B cell (primary cell): ENCODE results near the gene CFAP53. TPM values are rescaled to one million over a fixed set of nuclear protein-coding genes. Genes with fewer than 3 reads are reported as not detected.
A peak's percentile ranks its signal among the peaks of the same experiment; 100 is the strongest.

Source experiments
- ATAC-seq: fragments of 200-7000 bp; cut with Tn5 transposase; one replicate; pipeline ENCODE4 v1.10.0; 2021; ENCODE audit warnings: low read depth, mild to moderate bottlenecking, moderate number of reproducible peaks, moderate library complexity
- CTCF ChIA-PET: fragments of 350-600 bp; sonication (Branson Sonifier 250); formaldehyde crosslinking; loops from one replicate; lab custom pipeline; 2021; ENCODE audit warnings: antibody characterized with exemption, inconsistent platforms; lab: Charles Lee
- POLR2A ChIA-PET: fragments of 350-600 bp; sonication (Branson Sonifier 250); formaldehyde crosslinking; loops from one replicate; lab custom pipeline; 2021; ENCODE audit warnings: antibody characterized with exemption; lab: Charles Lee
- DNase-seq: peaks from one replicate; pipeline ENCODE4 v3.0.0; 2013
- H2AFZ ChIP-seq: 2 replicates; pipeline ENCODE4 v1.6.1; 2012; ENCODE audit warnings: mild to moderate bottlenecking, low read depth, low read length; ENCODE audit not compliant: insufficient read depth, poor library complexity, severe bottlenecking
- H3K27ac ChIP-seq, 2 donors: 1 replicate in 1 of 2; 2 replicates in 1 of 2; pipeline ENCODE4 v1.5.1; 2012 to 2013; ENCODE audit warnings: low read length in 2 of 2, mild to moderate bottlenecking in 2 of 2, moderate library complexity in 1 of 2
- H3K27me3 ChIP-seq, 4 experiments: fragments of 200-600 bp in 1 of 4; sonication (generic) in 1 of 4; replicated peaks in 1 of 4; 1 replicate in 2 of 4; 2 replicates in 2 of 4; pipeline versions ENCODE4 v1.6.1 to v1.7.0; 2013 to 2016; ENCODE audit warnings: low read length in 3 of 4, mild to moderate bottlenecking in 2 of 4, mixed read lengths in 1 of 4, moderate library complexity in 1 of 4; ENCODE audit not compliant: insufficient read depth in 4 of 4, control insufficient read depth in 3 of 4; ENCODE audit errors: control extremely low read depth in 1 of 4
- H3K36me3 ChIP-seq, 2 experiments: replicated peaks in 1 of 2; 1 replicate in 1 of 2; 2 replicates in 1 of 2; pipeline versions ENCODE4 v1.6.1 to v1.7.1; 2013; ENCODE audit warnings: low read length in 1 of 2; ENCODE audit not compliant: insufficient read depth in 2 of 2, control insufficient read depth in 1 of 2; ENCODE audit errors: control extremely low read depth in 1 of 2, extremely low read depth in 1 of 2
- H3K4me1 ChIP-seq, 2 donors: fragments of 200-600 bp in 1 of 2; sonication (generic) in 1 of 2; 1 replicate in 1 of 2; 2 replicates in 1 of 2; pipeline versions ENCODE4 v1.5.1 to v1.6.1; 2013 to 2017; ENCODE audit warnings: low read length in 2 of 2; ENCODE audit not compliant: control insufficient read depth in 2 of 2, insufficient read depth in 2 of 2
- H3K4me2 ChIP-seq: replicated peaks from 2 replicates; pipeline ENCODE3; 2012; ENCODE audit warnings: mild to moderate bottlenecking, low read depth, low read length; ENCODE audit not compliant: poor library complexity, severe bottlenecking
- H3K4me3 ChIP-seq, 5 experiments: fragments of 200-600 bp in 1 of 5; sonication (generic) in 1 of 5; 1 replicate in 3 of 5; 2 replicates in 2 of 5; pipeline versions ENCODE4 v1.5.1 to v1.7.0; 2011 to 2016; ENCODE audit warnings: low read length in 4 of 5, mild to moderate bottlenecking in 4 of 5, low read depth in 2 of 5, control low read depth in 1 of 5, moderate library complexity in 1 of 5; ENCODE audit not compliant: insufficient read depth in 1 of 5; ENCODE audit errors: control extremely low read depth in 1 of 5, extremely low read depth in 1 of 5
- H3K79me2 ChIP-seq: fragments of 200-600 bp; sonication (generic); one replicate; pipeline ENCODE4 v1.6.0; 2016; ENCODE audit warnings: low read length; ENCODE audit not compliant: control insufficient read depth, insufficient read depth
- H3K9ac ChIP-seq: fragments of 200-600 bp; sonication (generic); 2 replicates; pipeline ENCODE4 v1.6.1; 2017; ENCODE audit warnings: mild to moderate bottlenecking, low read length, moderate library complexity
- H3K9me3 ChIP-seq, 3 donors: one replicate each; pipeline versions ENCODE4 v1.6.1 to v1.7.1; 2013; ENCODE audit warnings: low read length in 2 of 3; ENCODE audit not compliant: control insufficient read depth in 2 of 3, insufficient read depth in 1 of 3; ENCODE audit errors: control extremely low read depth in 1 of 3
- H4K20me1 ChIP-seq: 2 replicates; pipeline ENCODE4 v1.6.0; 2012; ENCODE audit warnings: mild to moderate bottlenecking, low read length; ENCODE audit not compliant: insufficient read depth, control insufficient read depth, poor library complexity, severe bottlenecking
- H3K27ac Mint-ChIP-seq: one replicate; pipeline ENCODE4 v1.8.0; 2021; ENCODE audit warnings: mixed read lengths
- H3K27me3 Mint-ChIP-seq: one replicate; pipeline ENCODE4 v1.8.0; 2021; ENCODE audit warnings: mixed read lengths
- H3K4me1 Mint-ChIP-seq: one replicate; pipeline ENCODE4 v1.8.0; 2021; ENCODE audit warnings: mixed read lengths
- H3K4me3 Mint-ChIP-seq: one replicate; pipeline ENCODE4 v1.8.0; 2021; ENCODE audit warnings: mixed read lengths
- H3K9me3 Mint-ChIP-seq: one replicate; pipeline ENCODE4 v1.8.0; 2022; ENCODE audit warnings: mixed read lengths; ENCODE audit not compliant: insufficient read depth
- EZH2 ChIP-seq: IDR thresholded peaks from 2 replicates; pipeline ENCODE4 v1.6.1; 2012; ENCODE audit warnings: borderline replicate concordance, low read depth, mild to moderate bottlenecking, moderate library complexity, low read length; ENCODE audit not compliant: insufficient read depth, poor library complexity, severe bottlenecking
- WGBS: methylation state at CpG from one replicate; pipeline ENCODE4 v1.1.5; 2013; ENCODE audit warnings: missing lambda C conversion rate; ENCODE audit not compliant: insufficient coverage; 5-methylcytosine and 5-hydroxymethylcytosine counted together
- intact Hi-C: fragments of 100-400 bp; cut with micrococcal nuclease; formaldehyde crosslinking; loops from one replicate; pipeline ENCODE4 v1.10.0; 2022
- polyA plus RNA-seq: library from polyadenylated mRNA; depleted of rRNA; stranded (reverse); fragments of >200 nt; gene quantifications from 2 replicates; pipeline ENCODE4 v1.2.3, GENCODE V29; 2012
- total RNA-seq, 2 donors: library from RNA; stranded (reverse); fragments of 120-200 nt in 1 of 2; gene quantifications; 1 replicate in 1 of 2; 2 replicates in 1 of 2; pipeline versions ENCODE4 v1.2.3 to v1.2.4, GENCODE V29; 2013 to 2022
- TF ChIP-seq, protein P1 (sequence below): fragments of 200-600 bp; IDR thresholded peaks from one replicate; pipeline ENCODE4 v1.8.0; 2022; ENCODE audit warnings: antibody characterized with exemption, mild to moderate bottlenecking

CFAP53 gene
- total and polyA plus RNA-seq, 2 donors (not counting 1 experiment from before 2014, with no cell fraction given), result 0.04 to 0.79 TPM

DNA sequence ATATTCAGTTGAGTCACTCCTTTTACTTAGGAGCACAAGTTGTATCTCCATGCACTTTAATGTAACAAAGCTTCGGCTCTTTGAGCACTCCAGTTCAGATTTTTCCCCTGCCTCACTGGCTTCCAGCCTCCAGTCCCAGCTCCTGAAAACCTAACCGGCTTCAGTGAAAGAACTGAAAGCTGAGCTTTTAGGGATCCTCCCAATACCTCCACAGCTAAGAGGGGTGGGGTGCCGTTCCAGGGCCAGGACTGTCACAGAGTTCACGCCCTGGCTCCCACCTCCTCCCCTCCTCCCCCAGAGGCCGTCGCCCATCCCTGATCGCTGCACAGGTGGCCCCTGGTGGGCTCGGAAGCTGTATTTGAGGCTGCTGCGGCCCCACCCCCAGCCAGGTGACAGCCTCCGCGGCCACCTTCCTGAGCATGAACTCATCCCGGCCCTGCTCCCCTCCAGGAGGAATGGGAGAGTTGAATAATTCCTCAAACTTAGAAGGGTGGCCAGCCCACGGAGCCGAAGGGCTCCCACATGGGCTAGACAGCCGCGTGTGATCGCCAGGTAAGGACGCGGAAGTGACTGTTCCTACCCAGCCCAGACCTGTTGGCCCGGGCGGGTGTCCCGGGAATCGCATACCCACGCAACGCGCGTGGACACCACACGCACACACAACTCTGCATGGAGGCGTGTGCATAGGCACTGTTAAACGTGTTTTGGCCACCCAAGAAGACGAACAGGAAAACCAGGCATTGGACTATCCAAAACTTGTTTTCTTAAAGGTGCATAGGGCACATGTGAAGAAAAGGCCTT, 73.1 kb downstream of the CFAP53 start:
- H3K36me3 ChIP-seq, result no peaks in the 10 kb centered on the region
- H3K4me2 ChIP-seq, result peak overlapping the region; percentile 93
- peak overlapping the region; percentile 77 for H2AFZ ChIP-seq
- peak overlapping the region in 3 of 5 experiments; percentile 48 to 60 (median 53) for H3K4me3 ChIP-seq
- POLR2A ChIA-PET, result no interaction called here
- intact Hi-C loops, result no loop called here
- no peak for ATAC-seq
- H4K20me1 ChIP-seq, result no peaks in the 10 kb centered on the region
- peaks cover 37 to 42% of the 10 kb centered on the region in 2 donors for H3K4me1 ChIP-seq
- H3K9ac ChIP-seq, result peak overlapping the region; percentile 64
- Mint-ChIP-seq H3K4me1 (peaks cover 18% of the 10 kb centered on the region), H3K27ac (no peak overlapping the region), H3K9me3 (no peaks in the 10 kb centered on the region), H3K4me3 (peak overlapping the region; percentile 65), H3K27me3 (peaks cover 57% of the 10 kb centered on the region)
- no peak overlapping the region for H3K27ac ChIP-seq
- CTCF ChIA-PET, result no interaction called here
- no peaks in the 10 kb centered on the region for H3K9me3 ChIP-seq
- no peak for TF ChIP-seq EZH2
- TF ChIP-seq, protein P1, sequence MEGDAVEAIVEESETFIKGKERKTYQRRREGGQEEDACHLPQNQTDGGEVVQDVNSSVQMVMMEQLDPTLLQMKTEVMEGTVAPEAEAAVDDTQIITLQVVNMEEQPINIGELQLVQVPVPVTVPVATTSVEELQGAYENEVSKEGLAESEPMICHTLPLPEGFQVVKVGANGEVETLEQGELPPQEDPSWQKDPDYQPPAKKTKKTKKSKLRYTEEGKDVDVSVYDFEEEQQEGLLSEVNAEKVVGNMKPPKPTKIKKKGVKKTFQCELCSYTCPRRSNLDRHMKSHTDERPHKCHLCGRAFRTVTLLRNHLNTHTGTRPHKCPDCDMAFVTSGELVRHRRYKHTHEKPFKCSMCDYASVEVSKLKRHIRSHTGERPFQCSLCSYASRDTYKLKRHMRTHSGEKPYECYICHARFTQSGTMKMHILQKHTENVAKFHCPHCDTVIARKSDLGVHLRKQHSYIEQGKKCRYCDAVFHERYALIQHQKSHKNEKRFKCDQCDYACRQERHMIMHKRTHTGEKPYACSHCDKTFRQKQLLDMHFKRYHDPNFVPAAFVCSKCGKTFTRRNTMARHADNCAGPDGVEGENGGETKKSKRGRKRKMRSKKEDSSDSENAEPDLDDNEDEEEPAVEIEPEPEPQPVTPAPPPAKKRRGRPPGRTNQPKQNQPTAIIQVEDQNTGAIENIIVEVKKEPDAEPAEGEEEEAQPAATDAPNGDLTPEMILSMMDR, result no peak
- peaks cover 0 to 46% (median 25%) of the 10 kb centered on the region in 4 experiments for H3K27me3 ChIP-seq
- WGBS, result 23% methylated on average over 29 of the region's 31 CpGs
- H3K79me2 ChIP-seq, result no peaks in the 10 kb centered on the region
- DNase-seq, result peak; percentile 30

DNA sequence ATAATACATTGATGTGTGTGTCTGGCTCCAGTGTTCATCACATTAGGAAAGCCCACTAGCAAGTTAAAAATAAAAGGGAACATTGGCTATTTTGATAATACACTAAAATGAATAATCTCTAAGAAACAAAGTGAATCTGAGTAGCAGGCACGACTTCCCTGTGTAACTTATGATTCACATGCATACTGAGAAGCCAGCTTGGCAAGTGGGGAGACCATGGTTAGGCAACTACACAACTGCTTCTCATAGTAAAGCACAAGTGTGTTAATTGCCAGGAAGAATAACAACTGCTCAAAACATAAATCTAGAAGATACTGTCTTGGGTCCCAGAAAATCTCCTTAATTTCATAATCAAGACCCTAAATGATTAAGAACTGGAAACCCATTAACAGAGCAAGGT, 75.4 kb downstream of the CFAP53 start:
- Mint-ChIP-seq H3K27me3 (peaks cover 53% of the 10 kb centered on the region), H3K27ac (no peak overlapping the region), H3K4me3 (no peak overlapping the region), H3K4me1 (peaks cover 16% of the 10 kb centered on the region), H3K9me3 (no peaks in the 10 kb centered on the region)
- no peak overlapping the region for H3K27ac ChIP-seq
- no CpG with 5 or more reads among the region's 1 CpG for WGBS
- ATAC-seq (no peak), DNase-seq (no peak)
- peaks cover 36 to 40% of the 10 kb centered on the region in 2 donors for H3K4me1 ChIP-seq
- POLR2A ChIA-PET, result no interaction called here
- peaks cover 0 to 29% (median 12%) of the 10 kb centered on the region in 4 experiments for H3K27me3 ChIP-seq
- no peak overlapping the region for H3K4me2 ChIP-seq
- no peaks in the 10 kb centered on the region for H3K36me3 ChIP-seq
- no peak overlapping the region for H2AFZ ChIP-seq
- H3K9ac ChIP-seq, result no peak overlapping the region
- H4K20me1 ChIP-seq, result no peaks in the 10 kb centered on the region
- CTCF ChIA-PET, result no interaction called here
- intact Hi-C loops, result no loop called here
- no peak overlapping the region for H3K4me3 ChIP-seq
- no peaks in the 10 kb centered on the region for H3K9me3 ChIP-seq
- TF ChIP-seq, protein P1, result no peak
- no peak for TF ChIP-seq EZH2
- H3K79me2 ChIP-seq, result no peaks in the 10 kb centered on the region
